AG08396 (cell line): ENCODE data around the gene POC1A.

ENCODE experiments used
- DNase-seq: peaks from one replicate; pipeline ENCODE4 v3.0.0; 2012; ENCODE audit warnings: low spot score, mixed read lengths

The POC1A gene

GRCh38 chr3:52102934-52103333 is 51.3 kb downstream of the POC1A start:
- no peak for DNase-seq

- no peak for DNase-seq
Observed at GRCh38 chr3:52099001-52099401, 55.2 kb downstream of the POC1A start.

- DNase-seq: no peak
Observed at GRCh38 chr3:52097851-52098507, 56.2 kb downstream of the POC1A start.

- DNase-seq: no peak
Observed at GRCh38 chr3:52095990-52096775, 58.0 kb downstream of the POC1A start.

GRCh38 chr3:52094571-52095485 is 59.4 kb downstream of the POC1A start:
- no peak for DNase-seq

GRCh38 chr3:52093756-52094545 is 60.3 kb downstream of the POC1A start:
- no peak for DNase-seq

- no peak for DNase-seq
Observed at GRCh38 chr3:52092891-52093290, 61.3 kb downstream of the POC1A start.

GRCh38 chr3:52092271-52092660 is 62.0 kb downstream of the POC1A start:
- no peak for DNase-seq

- DNase-seq: peak; percentile 46
Observed at GRCh38 chr3:52091586-52092270, 62.5 kb downstream of the POC1A start.

- no peak for DNase-seq
Observed at GRCh38 chr3:52090933-52091468, 63.2 kb downstream of the POC1A start.

- DNase-seq: peak; percentile 81
Observed at GRCh38 chr3:52090131-52090932, 63.9 kb downstream of the POC1A start.

- no peak for DNase-seq
Observed at GRCh38 chr3:52089691-52090090, 64.5 kb downstream of the POC1A start.

GRCh38 chr3:52088445-52089367 is 65.5 kb downstream of the POC1A start:
- peak; percentile 53 for DNase-seq

GRCh38 chr3:52087731-52088130 is 66.5 kb downstream of the POC1A start:
- DNase-seq: no peak

- no peak for DNase-seq
Observed at GRCh38 chr3:52086976-52087663, 67.1 kb downstream of the POC1A start.

GRCh38 chr3:52086461-52086860 is 67.8 kb downstream of the POC1A start:
- no peak for DNase-seq

GRCh38 chr3:52085681-52086282 is 68.4 kb downstream of the POC1A start:
- DNase-seq: no peak
